ENCODE results near the gene CUL9.
A peak's percentile ranks its signal among the peaks of the same experiment; 100 is the strongest.
"Not testable (repeated sequence)": the region's sequence is repeated elsewhere in the genome, so short reads cannot be mapped to it uniquely, and the experiment has no call there.

CUL9 gene

DNA sequence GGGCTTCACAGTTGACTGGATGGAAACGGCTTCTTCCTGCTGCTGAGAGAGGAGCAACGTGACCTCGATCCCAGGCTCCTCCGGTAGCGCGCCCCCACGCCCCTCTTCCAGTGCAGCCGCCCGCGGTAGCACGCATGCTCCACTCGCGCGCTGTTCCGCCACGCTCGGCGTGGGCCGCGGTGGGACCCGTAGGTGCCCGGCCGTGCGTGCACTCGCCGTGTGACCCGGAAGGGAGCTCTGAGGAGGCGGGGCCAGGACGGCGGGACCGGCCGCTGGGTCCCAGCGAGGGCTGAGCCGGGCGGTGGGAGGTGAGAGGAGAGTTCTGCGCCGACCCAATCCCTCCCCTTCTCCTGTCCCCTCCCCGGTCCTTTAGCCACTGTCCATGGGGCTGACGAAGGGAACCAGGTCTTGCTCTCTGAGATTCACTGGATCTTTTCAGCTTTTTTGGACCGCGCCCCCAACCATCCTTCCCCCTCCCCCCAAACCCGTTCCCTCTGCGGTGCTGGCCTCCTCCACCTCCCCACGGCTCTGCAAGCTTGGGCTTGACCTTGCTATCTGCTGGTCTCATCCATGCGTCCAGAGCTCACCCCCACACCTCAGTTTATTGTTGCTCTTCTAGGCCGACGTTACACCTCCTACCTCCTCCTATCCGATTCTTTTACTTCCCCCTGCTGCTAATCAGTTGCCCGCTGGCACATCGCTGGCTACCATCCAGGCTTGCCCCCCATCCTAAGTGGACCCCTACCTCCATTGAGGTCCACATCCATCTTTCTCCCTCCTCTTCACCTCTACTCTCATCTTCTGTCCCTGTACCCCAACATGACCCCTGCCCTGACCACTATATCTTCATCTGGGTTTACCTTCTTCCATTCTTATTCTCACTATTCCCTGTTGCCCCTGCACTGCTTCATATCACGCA is at the start of gene CUL9:
CUL9 (plus strand) TSS at position 255 of the 919 bp plus-strand sequence. CDS start 2,115 bp downstream, outside the sequence.
- DNase-seq, result no peak

DNA sequence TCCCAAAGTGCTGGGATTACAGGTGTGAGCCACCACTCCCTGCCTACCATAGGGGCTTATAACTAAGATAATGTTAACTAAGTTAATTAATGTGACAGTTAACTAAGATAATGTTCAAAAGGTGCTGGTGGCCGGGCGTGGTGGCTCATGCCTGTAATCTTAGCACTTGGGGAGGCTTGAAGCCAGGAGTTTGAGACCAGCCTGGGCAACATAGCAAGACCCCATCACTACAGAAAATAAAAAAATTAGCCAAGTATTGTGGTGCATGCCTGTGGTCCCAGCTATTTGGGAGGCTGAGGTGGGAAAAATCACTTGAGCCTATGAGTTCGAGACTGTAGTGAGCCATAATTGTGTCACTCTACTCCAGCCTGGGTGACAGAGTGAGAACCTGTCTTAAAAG is 43.7 kb upstream of the CUL9 start:
- DNase-seq, result no peak

DNA sequence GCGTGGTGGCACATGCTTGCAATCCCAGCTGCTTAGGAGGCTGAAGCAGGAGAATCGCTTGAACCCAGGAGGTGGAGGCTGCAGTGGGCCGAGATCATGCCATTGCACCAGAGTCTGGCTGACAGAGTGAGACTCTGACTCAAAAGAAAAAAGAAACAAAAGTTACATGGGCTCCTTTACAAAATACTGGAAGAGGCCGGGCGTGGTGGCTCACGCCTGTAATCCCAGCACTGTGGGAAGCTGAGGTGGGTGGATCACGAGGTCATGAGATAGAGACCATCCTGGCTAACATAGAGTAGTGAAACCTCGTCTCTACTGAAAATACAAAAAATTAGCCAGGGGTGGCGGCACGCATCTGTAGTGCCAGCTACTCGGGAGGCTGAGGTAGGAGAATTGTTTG is 42.0 kb upstream of the CUL9 start:
- not testable (repeated sequence) for DNase-seq

DNA sequence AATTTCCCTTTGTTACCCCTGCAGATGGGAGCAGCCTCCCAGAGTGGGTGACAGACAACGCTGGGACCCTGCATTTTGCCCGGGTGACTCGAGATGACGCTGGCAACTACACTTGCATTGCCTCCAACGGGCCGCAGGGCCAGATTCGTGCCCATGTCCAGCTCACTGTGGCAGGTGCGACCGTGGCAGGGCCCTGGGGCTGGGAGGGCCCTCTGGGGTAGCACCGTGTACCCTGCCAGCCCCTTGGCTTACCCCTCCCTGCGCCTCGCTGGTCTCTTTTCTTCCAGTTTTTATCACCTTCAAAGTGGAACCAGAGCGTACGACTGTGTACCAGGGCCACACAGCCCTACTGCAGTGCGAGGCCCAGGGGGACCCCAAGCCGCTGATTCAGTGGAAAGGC is 40.4 kb upstream of the CUL9 start:
- DNase-seq, result no peak

DNA sequence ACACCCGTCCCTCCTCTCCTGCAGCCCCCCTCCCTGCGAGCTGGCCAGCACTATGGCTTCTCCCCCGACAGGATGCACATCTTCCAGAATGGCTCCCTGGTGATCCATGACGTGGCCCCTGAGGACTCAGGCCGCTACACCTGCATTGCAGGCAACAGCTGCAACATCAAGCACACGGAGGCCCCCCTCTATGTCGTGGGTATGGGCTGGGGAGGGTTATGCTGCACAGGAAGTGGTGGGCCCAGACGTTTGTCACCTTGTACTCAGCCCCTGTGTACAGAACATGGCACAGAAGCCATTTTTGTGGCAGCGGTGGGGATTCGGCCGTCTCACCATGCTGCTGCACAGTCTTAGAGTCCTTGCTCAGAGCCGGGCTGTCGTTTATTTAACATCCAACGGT is 39.9 kb upstream of the CUL9 start:
- no peak for DNase-seq

DNA sequence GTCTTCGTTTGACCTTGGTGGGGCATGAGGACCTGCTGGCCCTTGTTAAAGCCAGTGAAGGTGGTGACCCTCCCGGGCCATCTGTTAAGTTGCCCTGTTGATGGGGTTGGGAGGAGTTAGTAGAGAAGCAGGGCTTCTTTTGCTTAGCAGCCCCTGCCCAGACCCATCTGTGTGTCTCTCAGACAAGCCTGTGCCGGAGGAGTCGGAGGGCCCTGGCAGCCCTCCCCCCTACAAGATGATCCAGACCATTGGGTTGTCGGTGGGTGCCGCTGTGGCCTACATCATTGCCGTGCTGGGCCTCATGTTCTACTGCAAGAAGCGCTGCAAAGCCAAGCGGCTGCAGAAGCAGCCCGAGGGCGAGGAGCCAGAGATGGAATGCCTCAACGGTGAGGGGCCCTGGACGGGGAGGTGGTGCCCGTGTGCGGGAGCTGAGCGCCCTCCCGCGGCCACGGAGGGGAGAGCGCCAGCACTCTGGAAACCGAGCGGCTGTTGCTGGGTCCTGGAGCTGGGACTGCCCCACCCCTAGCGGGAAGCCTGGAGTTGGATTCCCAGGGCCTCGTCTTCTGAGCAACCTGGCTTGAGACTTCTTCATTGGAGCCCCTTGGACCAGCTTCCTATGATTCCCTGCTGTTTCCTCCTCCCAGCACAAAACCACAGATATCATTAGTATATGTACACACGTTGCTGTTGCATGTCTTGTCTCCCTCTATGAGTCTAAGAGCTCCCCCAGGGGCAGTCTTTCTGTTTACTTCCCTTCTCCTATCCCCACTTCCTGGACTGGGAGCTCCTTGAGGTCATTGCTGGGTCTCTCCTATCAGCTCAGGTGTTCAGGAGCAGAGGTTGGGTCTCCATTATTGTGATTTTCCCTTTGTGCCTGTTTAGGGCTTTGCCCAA is 38.5 kb upstream of the CUL9 start:
- peak; percentile 75 for DNase-seq

DNA sequence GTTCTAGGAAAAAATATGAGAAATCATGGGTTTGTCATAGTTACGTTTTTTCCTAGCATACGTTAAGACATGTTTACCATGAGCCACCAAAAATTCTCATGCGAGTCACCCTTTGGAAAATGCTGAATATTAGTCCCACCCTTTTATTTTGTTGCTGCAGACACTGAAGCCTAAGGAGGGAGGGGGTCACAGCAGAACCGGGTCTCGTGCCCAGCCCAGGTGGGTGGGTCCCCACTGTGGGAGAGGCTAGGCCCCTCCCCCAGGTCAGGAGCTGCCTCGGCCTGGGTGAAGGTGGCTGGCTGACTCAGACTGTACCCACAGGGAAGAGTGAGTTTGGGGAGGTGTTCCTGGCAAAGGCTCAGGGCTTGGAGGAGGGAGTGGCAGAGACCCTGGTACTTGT is 37.1 kb upstream of the CUL9 start:
- no peak for DNase-seq

DNA sequence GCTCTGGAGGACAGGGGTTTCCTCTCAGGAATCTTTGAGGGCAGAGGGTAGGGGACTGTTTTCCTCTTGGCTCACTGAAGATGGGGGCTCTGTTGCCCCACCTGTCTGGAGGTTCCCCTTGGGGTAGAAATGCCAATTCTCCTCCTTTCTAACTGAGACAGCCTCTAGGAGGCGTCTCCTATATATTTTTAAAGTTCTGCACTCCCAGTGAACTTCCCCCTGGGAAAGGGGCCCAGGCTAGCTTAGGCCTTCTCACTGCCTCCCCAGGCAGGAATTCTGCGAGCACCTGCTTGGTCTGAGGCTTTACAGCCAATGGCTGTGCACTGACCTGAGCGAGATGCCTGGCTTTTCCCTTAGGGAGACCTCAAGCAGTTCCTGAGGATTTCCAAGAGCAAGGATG is 35.7 kb upstream of the CUL9 start:
- DNase-seq, result no peak

DNA sequence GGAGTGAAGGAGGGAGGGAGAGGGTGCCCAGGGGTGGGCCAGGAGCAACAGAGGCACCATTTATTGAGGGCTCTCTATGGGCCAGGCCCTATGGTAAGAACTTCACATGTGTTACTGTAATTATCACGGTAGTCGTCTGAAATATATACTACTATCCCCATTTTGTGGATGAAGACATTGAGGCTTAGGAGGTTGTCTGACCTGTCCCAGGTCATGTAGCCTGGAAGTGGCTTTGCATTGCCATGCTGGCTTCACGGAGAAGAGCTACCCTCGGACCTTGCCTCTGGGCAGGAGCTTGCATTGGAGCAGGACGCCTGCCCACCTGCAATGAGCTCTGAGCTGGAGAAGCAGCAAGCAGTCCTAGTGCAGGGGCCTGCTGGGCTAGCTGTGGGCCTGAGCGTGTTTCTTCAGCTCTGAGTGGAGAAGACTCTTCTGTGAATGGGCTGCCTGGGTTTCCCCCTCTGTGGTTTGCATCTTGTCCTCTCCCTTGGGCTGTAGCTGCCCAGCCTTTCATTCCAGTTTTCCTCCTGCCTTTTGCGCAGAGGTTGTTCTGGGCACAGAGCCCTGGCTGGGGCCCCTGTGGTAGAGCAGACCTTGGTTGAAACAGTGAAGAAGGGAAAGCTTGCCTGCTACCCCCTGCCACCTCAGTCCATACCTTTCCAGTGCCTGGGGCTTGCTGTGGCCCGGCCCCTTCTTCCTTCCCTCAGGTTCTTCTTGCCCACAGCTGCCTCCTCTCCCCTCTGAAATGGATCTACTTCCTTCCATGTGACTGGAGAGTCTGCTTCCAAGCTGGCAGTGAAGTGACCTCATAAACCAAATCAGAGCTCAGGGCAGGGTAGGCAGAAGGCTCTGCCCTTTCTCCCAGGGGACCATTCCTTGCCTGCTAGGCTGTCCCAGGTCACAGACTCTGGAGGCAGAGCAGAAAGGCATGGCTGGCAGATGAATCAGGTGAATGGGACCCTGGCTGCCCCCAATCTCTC is 35.0 kb upstream of the CUL9 start:
- DNase-seq, result no peak

DNA sequence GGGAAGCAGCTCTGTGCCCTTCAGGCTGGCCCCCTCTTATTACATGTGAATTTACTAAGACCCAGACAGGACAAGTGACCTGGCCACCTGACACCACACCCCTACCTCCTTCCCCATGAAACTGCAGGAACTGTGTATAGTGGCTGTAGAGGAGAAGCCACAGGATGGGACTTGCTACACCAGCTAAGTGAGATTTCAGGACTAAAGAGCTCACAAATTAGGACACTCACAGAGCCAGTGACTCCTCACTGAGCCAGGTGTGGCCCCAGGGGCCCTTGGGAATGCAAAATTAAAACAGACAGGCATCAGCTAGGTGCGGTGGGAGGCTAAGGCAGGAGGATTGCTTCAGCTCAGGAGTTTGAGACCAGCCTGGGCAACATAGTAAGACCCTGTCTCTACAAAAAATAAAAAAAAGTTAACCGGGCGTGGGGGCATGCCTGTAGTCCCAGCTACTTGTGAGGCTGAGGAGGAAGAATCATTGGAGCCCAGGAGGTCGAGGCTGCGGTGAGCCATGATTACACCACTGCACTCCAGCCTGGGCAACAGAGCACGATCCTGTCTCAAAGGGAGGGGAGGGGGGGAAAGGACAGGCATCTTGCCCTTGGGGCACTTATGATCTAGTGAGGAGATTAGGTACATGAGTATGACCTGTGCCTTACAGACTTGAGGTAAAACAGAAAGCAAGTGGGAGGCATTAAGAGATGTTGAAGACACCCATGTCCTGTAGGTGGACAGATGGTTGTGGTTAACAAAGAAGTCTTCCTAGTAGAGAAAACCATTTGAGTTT is 34.1 kb upstream of the CUL9 start:
- DNase-seq, result no peak

DNA sequence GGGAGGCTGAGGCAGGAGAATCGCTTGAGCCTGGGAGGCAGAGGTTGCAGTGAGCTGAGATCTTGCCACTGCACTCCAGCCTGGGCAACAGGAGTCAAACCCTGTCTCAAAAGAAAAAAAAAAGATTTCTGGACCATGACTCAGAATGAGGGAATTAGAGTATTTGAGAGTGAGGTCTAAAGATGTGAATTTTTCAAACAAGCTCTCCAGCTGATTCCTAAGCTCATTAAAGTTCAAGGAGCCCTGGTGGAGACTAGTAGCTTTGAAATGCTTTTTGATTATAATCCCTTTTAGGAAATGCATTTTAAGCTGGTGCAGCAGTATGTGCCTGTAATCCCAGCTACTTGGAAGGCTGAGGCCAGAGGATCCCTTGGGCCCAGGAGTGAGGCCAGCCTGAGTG is 32.7 kb upstream of the CUL9 start:
- no peak for DNase-seq

DNA sequence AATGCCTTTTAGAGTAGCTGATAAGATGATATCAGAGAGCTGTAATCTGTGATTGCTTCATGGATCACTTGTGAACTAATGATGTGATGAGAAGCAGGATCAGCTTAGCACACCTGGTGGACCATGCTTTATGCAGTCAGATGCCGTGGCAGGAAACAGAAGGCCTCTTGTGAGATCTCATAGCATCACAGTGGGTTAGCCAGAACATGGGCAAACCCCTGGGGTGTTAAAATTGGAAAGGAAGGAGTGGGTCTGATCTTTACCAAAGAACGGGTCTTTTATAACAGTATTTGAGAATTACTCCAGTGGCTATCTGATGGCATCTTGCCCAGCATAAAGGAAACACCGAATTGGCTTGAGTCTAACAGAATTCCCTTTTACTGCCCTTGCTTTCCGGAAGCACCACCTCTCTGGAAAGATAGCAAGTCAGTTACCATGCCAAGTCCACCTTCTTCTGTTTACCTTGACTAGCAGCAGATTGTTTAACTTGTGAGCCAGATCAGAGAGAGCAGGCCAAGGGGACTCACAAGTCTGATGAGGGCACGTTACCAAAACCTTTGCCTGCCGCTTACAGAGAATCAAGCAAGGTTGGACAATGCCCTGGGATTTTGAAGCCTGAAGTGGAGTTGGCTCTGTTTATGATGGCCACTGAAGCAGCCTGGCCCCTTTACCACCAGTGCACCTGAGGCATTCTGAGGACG is 31.8 kb upstream of the CUL9 start:
- no peak for DNase-seq

DNA sequence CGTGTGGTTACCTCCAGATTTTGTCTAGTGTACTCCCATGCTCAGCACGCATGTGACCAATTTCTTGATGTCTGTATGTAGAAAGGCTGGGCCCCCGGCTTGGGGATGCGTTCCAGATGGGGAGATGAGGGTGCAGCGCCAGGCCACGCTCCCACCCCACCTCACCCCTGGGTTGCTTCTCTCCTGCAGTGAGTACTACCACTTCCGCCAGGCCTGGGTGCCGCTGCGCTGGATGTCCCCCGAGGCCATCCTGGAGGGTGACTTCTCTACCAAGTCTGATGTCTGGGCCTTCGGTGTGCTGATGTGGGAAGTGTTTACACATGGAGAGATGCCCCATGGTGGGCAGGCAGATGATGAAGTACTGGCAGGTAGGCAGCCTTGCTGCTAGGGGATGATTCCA is 22.4 kb upstream of the CUL9 start:
- no peak for DNase-seq

DNA sequence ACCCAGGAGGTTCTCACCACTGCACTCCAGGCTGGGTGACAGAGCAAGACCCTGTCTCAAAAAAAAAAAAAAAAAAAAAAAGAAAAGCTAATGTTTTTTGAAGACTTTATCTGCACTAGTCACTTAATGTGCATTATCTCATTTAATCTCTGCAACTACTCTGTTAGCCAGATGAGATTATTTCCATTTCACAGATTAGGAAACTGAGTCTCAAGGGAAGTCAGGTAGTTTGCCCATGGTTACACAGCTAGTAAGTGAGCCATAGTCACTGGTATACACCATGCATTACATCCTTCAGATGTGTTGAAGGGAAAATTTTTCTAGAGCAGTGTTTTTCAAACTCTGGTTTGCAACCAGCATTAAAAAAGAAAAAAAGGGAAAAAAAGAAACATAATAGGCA is 18.1 kb upstream of the CUL9 start:
- DNase-seq, result no peak

DNA sequence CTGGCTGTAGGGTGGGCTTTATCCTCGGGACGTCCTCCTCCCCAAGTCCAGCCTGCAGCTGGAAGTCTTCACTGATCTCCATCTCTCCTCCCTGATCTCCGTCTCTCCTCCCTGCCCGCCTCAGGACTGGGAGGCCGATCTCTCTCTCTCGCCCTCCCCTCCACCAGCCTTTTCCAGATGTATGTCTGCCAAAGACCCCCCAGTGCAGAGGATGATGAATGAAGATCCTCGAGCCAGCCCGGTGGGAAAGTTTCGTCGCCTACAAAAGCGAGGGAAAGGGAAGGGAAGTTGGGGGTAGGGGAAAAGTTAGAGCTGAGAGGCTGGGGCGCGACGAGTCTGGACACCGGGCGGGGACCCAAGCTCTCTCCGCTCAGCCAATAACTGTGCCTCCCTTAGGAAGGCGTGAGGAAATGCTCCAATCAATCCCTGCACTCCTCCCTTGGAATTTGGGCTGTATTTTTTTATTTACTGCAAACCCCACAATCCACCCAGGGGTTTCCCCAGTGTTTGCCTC is 11.5 kb upstream of the CUL9 start:
- peak; percentile 88 for DNase-seq

DNA sequence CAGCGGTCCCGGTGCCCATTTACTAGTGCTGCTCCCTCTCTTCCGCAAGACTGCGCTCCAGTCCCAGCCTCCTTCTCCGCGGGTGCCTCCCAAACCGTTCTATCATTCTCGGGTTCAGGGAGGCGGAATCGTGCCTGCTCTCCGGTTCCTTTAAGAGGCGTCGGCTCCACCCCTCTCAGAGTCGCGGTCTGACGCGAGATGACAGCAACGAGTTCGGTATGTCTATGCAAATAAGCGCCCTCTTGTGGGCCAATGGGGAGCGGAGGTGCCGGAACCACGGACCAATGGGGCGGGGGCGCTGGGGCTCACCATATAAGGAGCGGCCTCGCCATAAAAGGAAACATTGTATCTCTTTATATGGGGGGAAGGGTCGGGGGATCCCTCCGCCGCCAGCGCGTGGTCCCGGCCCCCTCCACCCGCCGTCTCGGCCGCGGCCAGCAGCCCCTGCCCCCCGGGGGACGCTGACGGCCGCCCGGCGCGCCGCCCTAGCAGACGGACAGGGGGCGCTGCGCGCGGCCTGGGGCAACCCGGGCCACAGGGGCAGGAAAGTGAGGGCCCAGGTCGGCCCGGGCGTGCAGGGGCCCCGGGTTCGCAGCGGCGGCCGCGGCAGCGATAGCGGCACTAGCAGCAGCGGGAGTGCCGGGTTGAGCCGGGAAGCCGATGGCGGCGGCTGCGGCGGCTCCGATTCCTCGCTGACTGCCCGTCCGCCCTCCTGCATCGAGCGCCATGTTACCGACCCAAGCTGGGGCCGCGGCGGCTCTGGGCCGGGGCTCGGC is 10.9 kb upstream of the CUL9 start, which contains the start of gene SRF:
SRF (plus strand) TSS at position 339 of the 776 bp plus-strand sequence; CDS start at position 727, 388 bp downstream.
- peak; percentile 99 for DNase-seq

DNA sequence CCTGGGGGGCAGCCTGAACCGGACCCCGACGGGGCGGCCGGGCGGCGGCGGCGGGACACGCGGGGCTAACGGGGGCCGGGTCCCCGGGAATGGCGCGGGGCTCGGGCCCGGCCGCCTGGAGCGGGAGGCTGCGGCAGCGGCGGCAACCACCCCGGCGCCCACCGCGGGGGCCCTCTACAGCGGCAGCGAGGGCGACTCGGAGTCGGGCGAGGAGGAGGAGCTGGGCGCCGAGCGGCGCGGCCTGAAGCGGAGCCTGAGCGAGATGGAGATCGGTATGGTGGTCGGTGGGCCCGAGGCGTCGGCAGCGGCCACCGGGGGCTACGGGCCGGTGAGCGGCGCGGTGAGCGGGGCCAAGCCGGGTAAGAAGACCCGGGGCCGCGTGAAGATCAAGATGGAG is 10.3 kb upstream of the CUL9 start:
- no peak for DNase-seq

DNA sequence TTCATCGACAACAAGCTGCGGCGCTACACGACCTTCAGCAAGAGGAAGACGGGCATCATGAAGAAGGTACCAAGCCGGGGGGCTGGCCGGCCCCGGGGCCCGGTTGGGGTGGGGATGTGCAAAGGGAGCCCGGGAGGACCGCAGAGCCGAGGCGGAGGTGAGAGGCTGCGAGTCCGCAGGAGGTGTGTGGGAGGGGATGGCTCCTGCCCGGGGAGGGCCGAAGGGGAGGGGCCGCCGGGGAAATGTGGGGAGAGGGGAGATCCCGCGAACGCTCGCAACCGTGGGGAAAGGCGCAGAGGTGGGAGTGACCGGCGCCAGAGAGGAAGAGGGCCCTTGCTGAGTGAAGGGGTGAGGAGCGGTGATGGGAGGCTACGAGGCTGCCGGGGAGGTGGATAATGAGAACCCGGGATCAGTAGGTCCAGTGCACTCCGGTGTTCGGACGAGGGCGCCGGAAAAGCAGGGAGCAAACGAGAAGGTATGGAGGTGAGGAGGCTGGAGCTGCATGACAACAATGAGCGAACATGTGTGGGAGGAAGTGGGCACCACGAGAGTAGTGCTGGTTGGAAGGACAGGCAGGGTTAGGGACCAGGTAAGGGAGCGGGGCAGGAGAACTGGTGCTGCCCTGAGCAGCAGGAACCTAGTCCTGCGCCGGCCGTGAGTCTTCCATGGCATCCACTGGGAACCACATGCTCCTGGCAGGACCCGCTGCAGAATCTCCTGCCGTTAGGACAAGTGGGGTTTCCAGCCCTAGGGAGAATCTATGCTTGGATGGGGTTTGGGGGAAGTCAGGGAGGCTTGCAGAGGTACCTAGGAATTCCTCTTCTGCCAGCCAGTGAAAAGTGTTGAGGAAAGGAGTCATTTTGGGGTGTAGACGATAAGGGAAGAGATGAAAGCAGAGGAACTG is 9.6 kb upstream of the CUL9 start:
- no peak for DNase-seq

Measured in NCI-H446 treated with DMSO at 0.1 percent for 48 hours (cell line).